ENCODE measurements around the gene DOCK3. TPM values are rescaled to one million over a fixed set of nuclear protein-coding genes. Genes with fewer than 3 reads are reported as not detected.

Gene DOCK3
- polyA plus RNA-seq, 1 donor = 0.81 TPM

DNA sequence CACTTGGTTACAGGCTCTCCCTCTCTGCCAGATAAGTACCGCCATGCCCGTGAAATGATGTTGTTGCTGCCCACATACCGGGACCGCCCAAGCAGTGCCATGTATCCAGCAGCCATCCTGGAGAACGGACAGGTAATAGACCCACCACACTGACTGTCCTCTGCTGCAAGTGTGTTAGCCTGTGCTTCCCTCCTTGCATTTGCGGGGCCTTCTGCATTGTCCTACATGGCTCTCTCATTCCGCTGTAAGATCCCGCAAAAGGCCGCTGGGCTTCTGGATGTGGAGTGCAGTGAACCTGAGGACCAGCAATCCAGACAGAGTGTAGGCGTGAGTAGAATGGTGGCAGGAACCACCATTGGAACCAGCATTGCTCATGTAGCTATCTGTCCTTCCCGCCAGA lies 699.7 kb downstream of the DOCK3 start:
- no peaks in the 10 kb centered on the region for H3K36me3 ChIP-seq (ENCODE audit: control insufficient read depth, insufficient read depth, low read length)
- no peak for DNase-seq
- WGBS (ENCODE audit: insufficient coverage, low lambda C conversion rate) = no CpG with 5 or more reads among the region's 11 CpGs
- no peak overlapping the region for H3K27ac ChIP-seq (ENCODE audit: low read length)
- no peaks in the 10 kb centered on the region for H3K9me3 ChIP-seq (ENCODE audit: control insufficient read depth, low read depth, low read length)
- H3K27me3 ChIP-seq (ENCODE audit: control insufficient read depth, insufficient read depth, low read length) = peaks cover 2% of the 10 kb centered on the region
- H3K4me1 ChIP-seq (ENCODE audit: control insufficient read depth, insufficient read depth, low read length) = no peaks in the 10 kb centered on the region
- no peak overlapping the region for H3K4me3 ChIP-seq (ENCODE audit: low read length)

DNA sequence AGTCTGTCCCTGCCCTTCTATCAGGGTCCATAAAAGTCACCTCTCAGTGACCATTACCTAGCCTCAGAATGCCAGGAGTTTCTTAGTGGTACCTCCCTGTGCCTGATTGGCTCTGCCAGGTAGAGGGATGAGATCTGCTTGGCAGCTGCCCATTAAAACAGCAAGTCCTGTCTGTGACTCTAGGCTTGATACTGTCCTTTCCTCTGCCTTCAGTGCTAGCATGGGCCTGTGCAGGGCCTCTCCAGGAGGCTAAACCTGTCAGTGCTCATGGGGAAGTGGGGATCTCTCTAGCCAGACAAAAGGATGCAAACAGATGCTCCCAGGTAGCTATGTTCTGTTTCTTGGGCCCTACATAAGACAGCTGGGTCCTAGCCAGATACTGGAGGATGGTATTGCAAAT lies 700.4 kb downstream of the DOCK3 start:
- DNase-seq = no peak
- Histone ChIP-seq H3K27me3 (ENCODE audit: control insufficient read depth, insufficient read depth, low read length) (peaks cover 2% of the 10 kb centered on the region), H3K9me3 (ENCODE audit: control insufficient read depth, low read depth, low read length) (no peaks in the 10 kb centered on the region), H3K4me3 (ENCODE audit: low read length) (no peak overlapping the region), H3K27ac (ENCODE audit: low read length) (no peak overlapping the region), H3K4me1 (ENCODE audit: control insufficient read depth, insufficient read depth, low read length) (no peaks in the 10 kb centered on the region), H3K36me3 (ENCODE audit: control insufficient read depth, insufficient read depth, low read length) (no peaks in the 10 kb centered on the region)

DNA sequence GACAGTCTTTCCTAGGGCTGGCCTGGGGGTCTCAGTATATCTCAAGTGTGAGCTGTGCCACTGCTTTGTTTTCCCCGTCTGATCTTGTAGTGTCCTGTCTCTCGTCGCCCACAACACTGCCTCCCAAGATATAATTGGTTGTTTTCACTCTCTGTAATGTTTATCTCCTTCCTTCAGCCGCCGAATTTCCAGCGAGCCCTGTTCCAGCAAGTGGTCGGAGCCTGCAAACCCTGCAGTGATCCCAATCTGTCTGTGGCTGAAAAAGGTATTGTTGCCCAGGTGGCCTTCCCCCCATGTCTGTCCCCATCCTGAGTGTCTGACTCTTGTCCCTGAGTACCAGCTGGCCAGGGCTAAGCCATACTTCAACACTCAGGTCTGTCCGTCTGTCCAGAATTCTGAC lies 700.8 kb downstream of the DOCK3 start:
- no peak for DNase-seq
- WGBS (ENCODE audit: insufficient coverage, low lambda C conversion rate) = 90% methylated on average over 4 of the region's 8 CpGs

DNA sequence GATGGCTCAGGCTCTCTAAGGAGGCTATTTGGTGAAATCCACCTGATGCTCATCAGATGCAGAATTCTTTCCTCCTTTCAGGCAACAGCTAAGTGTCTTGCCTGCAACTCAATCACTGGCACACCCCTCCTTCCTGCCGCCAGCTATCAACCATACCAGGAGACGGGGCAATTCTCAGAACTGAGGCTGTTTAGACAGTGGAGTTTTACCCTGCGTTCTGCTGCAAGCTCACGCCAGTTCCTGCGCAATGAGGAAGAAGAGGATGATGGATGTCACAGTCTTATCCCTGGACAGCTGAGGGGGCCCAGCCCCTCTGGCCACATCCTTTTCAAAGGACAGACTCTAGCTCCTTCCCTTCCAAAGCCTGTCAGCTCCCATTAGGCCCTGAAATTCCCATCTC lies 703.3 kb downstream of the DOCK3 start:
- WGBS (ENCODE audit: insufficient coverage, low lambda C conversion rate) = no CpG with 5 or more reads among the region's 5 CpGs
- H3K9me3 ChIP-seq (ENCODE audit: control insufficient read depth, low read depth, low read length) = no peaks in the 10 kb centered on the region
- no peak overlapping the region for H3K4me3 ChIP-seq (ENCODE audit: low read length)
- H3K36me3 ChIP-seq (ENCODE audit: control insufficient read depth, insufficient read depth, low read length) = no peaks in the 10 kb centered on the region
- peaks cover 2% of the 10 kb centered on the region for H3K4me1 ChIP-seq (ENCODE audit: control insufficient read depth, insufficient read depth, low read length)
- H3K27ac ChIP-seq (ENCODE audit: low read length) = no peak overlapping the region
- no peak for DNase-seq
- peaks cover 2% of the 10 kb centered on the region for H3K27me3 ChIP-seq (ENCODE audit: control insufficient read depth, insufficient read depth, low read length)

More for the DNA sequence above, 700.8 kb downstream of the DOCK3 start:
- Histone ChIP-seq H3K4me3 (ENCODE audit: low read length) (no peak overlapping the region), H3K27ac (ENCODE audit: low read length) (no peak overlapping the region), H3K9me3 (ENCODE audit: control insufficient read depth, low read depth, low read length) (no peaks in the 10 kb centered on the region), H3K27me3 (ENCODE audit: control insufficient read depth, insufficient read depth, low read length) (peaks cover 2% of the 10 kb centered on the region), H3K4me1 (ENCODE audit: control insufficient read depth, insufficient read depth, low read length) (peaks cover under 1% of the 10 kb centered on the region), H3K36me3 (ENCODE audit: control insufficient read depth, insufficient read depth, low read length) (no peaks in the 10 kb centered on the region)

DNA sequence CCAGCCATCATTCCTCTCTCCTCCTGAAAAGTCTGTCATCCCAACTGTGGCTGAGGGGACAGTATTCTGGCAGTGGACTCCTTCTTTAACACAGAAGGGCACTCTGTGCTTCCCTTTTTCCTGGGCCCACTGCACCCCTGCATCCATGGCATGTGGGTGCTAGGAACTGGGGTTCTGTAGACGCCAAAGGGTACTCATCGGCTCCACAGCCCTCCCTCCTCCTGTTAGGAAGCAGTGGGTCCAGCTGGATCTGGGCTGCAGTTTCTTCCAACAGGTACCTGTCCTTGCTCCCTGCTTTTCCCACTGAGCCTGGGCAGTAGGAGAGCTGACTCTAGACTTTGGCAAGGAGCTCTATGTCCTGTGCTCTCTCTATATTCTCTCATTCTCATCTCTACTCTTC lies 704.0 kb downstream of the DOCK3 start:
- Histone ChIP-seq H3K27me3 (ENCODE audit: control insufficient read depth, insufficient read depth, low read length) (no peaks in the 10 kb centered on the region), H3K36me3 (ENCODE audit: control insufficient read depth, insufficient read depth, low read length) (no peaks in the 10 kb centered on the region), H3K4me3 (ENCODE audit: low read length) (no peak overlapping the region), H3K4me1 (ENCODE audit: control insufficient read depth, insufficient read depth, low read length) (peaks cover 8% of the 10 kb centered on the region), H3K27ac (ENCODE audit: low read length) (no peak overlapping the region), H3K9me3 (ENCODE audit: control insufficient read depth, low read depth, low read length) (no peaks in the 10 kb centered on the region)
- WGBS (ENCODE audit: insufficient coverage, low lambda C conversion rate) = no CpG with 5 or more reads among the region's 2 CpGs
- DNase-seq = no peak

DNA sequence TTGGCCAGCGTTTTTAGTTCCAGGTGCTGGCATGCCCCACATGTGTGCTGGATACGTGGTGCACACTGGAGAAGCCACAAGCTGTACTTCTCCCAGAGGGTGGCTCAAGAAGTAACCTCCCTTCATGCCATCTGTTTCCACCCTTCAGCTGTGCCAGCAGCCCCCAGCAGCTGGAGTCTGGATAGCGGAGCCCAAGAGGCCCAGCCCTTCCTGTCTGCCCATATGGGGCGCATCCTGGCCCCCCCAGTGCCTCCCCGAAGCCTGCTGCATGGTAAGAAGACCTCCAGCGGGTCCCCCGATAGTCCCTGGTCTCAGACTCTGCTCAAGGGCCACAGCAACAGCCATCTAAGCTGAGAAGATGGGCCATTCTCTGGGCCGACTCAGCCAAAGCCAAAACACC lies 704.6 kb downstream of the DOCK3 start:
- H3K27me3 ChIP-seq (ENCODE audit: control insufficient read depth, insufficient read depth, low read length) = no peaks in the 10 kb centered on the region
- H3K4me3 ChIP-seq (ENCODE audit: low read length) = no peak overlapping the region
- H3K9me3 ChIP-seq (ENCODE audit: control insufficient read depth, low read depth, low read length) = no peaks in the 10 kb centered on the region
- H3K36me3 ChIP-seq (ENCODE audit: control insufficient read depth, insufficient read depth, low read length) = no peaks in the 10 kb centered on the region
- H3K27ac ChIP-seq (ENCODE audit: low read length) = no peak overlapping the region
- DNase-seq = no peak
- no CpG with 5 or more reads among the region's 8 CpGs for WGBS (ENCODE audit: insufficient coverage, low lambda C conversion rate)
- H3K4me1 ChIP-seq (ENCODE audit: control insufficient read depth, insufficient read depth, low read length) = peaks cover 9% of the 10 kb centered on the region

DNA sequence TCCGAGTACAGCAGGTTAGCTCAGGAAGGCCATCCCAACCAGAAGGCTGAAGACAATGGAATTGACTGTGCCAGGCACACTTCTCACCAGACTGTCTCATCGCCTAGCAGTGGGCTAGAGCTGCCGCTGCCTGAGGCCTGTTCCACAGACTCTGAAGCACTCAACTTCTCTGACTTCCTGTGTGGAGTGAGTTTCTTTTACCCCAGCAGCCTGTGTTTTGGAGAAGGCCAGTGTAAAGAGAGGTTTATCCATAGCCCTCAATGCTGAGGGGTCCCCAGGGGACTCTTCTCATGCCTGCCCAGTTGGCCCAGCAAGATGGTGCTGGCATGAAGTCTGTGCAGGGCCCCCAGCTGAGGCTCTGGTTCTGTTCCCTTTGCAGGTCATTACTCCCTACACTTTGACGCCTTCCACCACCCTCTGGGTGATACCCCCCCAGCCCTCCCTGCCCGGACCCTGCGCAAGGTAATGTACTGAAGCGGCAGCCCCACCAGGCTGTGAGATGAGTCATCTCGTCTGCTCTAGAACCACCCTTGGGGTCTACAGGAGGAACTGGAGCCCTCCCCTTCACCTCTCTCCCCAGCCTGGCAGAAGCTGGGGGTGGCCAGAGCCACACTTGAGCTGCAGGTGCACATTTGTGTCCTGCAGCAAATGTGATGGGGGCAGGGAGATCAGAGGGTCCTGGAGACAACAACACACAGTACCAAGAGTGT lies 705.2 kb downstream of the DOCK3 start:
- Histone ChIP-seq H3K4me3 (ENCODE audit: low read length) (no peak overlapping the region), H3K4me1 (ENCODE audit: control insufficient read depth, insufficient read depth, low read length) (peaks cover 9% of the 10 kb centered on the region), H3K27me3 (ENCODE audit: control insufficient read depth, insufficient read depth, low read length) (no peaks in the 10 kb centered on the region), H3K36me3 (ENCODE audit: control insufficient read depth, insufficient read depth, low read length) (no peaks in the 10 kb centered on the region), H3K9me3 (ENCODE audit: control insufficient read depth, low read depth, low read length) (no peaks in the 10 kb centered on the region), H3K27ac (ENCODE audit: low read length) (no peak overlapping the region)
- WGBS (ENCODE audit: insufficient coverage, low lambda C conversion rate) = no CpG with 5 or more reads among the region's 8 CpGs
- no peak for DNase-seq

DNA sequence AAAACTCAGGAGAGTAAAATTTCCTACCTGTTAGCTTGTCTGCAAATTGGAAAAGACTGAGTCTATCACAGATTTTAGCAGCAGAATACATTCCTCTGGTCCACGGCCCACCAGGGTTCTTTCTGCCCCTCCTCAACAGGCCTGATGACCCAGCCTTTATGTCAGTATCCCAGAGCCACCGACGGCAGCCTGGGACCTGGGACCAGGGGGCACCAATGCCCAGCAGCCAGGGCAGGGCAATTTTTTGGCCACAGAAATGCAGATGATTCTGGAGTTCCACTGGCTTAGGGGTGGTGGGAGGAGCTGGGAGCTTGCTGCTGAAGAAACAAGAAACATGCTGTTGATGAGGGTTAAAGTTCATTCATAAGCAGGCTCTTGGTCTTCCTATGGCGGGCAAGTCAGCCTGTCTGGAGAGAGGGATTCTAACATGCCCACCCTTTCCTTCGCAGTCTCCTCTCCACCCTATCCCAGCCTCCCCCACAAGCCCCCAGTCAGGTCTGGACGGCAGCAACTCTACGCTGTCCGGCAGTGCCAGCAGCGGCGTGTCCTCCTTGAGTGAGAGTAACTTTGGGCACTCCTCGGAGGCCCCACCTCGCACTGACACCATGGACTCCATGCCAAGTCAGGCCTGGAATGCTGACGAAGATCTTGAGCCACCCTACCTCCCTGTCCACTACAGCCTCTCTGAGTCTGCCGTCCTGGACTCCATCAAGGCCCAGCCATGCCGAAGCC lies 706.0 kb downstream of the DOCK3 start:
- peaks cover 9% of the 10 kb centered on the region for H3K4me1 ChIP-seq (ENCODE audit: control insufficient read depth, insufficient read depth, low read length)
- no peak overlapping the region for H3K4me3 ChIP-seq (ENCODE audit: low read length)
- H3K9me3 ChIP-seq (ENCODE audit: control insufficient read depth, low read depth, low read length) = no peaks in the 10 kb centered on the region
- no peak for DNase-seq
- no peaks in the 10 kb centered on the region for H3K36me3 ChIP-seq (ENCODE audit: control insufficient read depth, insufficient read depth, low read length)
- no peaks in the 10 kb centered on the region for H3K27me3 ChIP-seq (ENCODE audit: control insufficient read depth, insufficient read depth, low read length)
- WGBS (ENCODE audit: insufficient coverage, low lambda C conversion rate) = no CpG with 5 or more reads among the region's 15 CpGs
- no peak overlapping the region for H3K27ac ChIP-seq (ENCODE audit: low read length)

DNA sequence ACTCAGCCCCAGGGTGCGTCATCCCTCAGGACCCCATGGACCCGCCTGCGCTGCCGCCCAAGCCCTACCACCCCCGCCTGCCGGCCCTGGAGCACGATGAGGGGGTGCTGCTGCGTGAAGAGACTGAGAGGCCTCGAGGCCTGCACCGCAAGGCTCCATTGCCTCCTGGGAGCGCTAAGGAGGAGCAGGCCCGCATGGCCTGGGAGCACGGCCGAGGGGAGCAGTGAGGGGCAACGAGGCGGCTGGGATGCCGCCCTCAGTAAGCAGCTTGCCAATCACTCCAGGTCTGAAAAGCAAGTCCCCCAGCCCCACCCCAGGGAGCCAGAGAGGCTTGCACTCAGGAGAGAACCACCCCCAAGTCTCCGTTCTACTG lies 706.6 kb downstream of the DOCK3 start:
- no peak overlapping the region for H3K27ac ChIP-seq (ENCODE audit: low read length)
- no peaks in the 10 kb centered on the region for H3K27me3 ChIP-seq (ENCODE audit: control insufficient read depth, insufficient read depth, low read length)
- peaks cover 10% of the 10 kb centered on the region for H3K4me1 ChIP-seq (ENCODE audit: control insufficient read depth, insufficient read depth, low read length)
- H3K4me3 ChIP-seq (ENCODE audit: low read length) = no peak overlapping the region
- WGBS (ENCODE audit: insufficient coverage, low lambda C conversion rate) = no CpG with 5 or more reads among the region's 18 CpGs
- H3K36me3 ChIP-seq (ENCODE audit: control insufficient read depth, insufficient read depth, low read length) = no peaks in the 10 kb centered on the region
- DNase-seq = no peak
- no peaks in the 10 kb centered on the region for H3K9me3 ChIP-seq (ENCODE audit: control insufficient read depth, low read depth, low read length)

DNA sequence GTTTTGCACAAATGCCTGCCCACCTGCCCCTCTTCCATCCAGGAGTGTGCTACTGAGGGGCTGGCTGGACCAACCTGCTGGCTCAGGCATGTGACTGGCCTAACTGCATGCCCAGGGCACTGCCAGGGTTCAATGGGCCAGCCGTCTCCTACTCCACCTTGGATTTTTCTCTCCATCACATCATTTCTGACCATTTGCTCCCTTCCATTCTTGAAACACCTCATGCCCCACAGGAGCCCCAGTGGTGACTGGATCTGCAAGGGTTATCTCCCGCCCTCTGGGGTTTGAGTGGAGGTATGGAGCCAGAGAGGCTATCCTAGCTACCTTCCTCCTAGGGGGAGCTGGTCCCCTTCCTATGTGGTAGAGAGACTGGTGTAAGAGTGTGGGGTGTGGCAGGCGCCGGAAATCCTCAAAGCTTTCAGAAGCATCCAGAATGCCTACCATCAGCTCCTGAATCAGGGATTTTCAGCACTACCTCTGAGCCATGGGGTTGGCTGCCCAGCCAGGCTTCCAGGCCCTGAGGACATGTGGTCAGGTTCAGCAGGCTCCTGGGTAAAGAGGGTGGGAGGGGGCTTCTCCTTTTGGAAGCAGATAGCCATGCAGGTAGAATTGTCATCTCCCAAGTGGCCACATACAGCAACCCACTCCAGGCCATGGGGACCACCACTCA lies 707.5 kb downstream of the DOCK3 start:
- 60% methylated on average over 1 of the region's 4 CpGs for WGBS (ENCODE audit: insufficient coverage, low lambda C conversion rate)
- Histone ChIP-seq H3K4me3 (ENCODE audit: low read length) (no peak overlapping the region), H3K4me1 (ENCODE audit: control insufficient read depth, insufficient read depth, low read length) (peaks cover 18% of the 10 kb centered on the region), H3K27me3 (ENCODE audit: control insufficient read depth, insufficient read depth, low read length) (no peaks in the 10 kb centered on the region), H3K9me3 (ENCODE audit: control insufficient read depth, low read depth, low read length) (no peaks in the 10 kb centered on the region), H3K27ac (ENCODE audit: low read length) (no peak overlapping the region), H3K36me3 (ENCODE audit: control insufficient read depth, insufficient read depth, low read length) (peaks cover 5% of the 10 kb centered on the region)
- DNase-seq = no peak

Measured in large intestine (tissue), 3 donors.